ENCODE measurements around the gene KLHDC10.

The KLHDC10 gene

GRCh38 chr7:130137207-130137606 is 66.9 kb downstream of the KLHDC10 start:
- no peak for DNase-seq (ENCODE audit: insufficient read length, low spot score)
- no peak for FAIRE-seq
- TF ChIP-seq PAX5 (IDR thresholded peaks at IDR 0.05; ENCODE audit: insufficient read depth, low read length, severe bottlenecking) (no peak), TAF1 (IDR thresholded peaks at IDR 0.05; ENCODE audit: low read depth, low read length) (no peak), SPI1 (IDR thresholded peaks at IDR 0.05; ENCODE audit: low read depth, low read length) (no peak), POLR2AphosphoS5 (IDR thresholded peaks at IDR 0.05; ENCODE audit: low read depth, low read length) (no peak), POU2F2 (IDR thresholded peaks at IDR 0.05; ENCODE audit: low read depth, low read length) (no peak), POLR2A (IDR thresholded peaks at IDR 0.05; ENCODE audit: low read depth, low read length) (no peak)

GRCh38 chr7:130139193-130139960 is 69.0 kb downstream of the KLHDC10 start:
- no peak for FAIRE-seq
- TF ChIP-seq SPI1 (IDR thresholded peaks at IDR 0.05; ENCODE audit: low read depth, low read length) (no peak), POU2F2 (IDR thresholded peaks at IDR 0.05; ENCODE audit: low read depth, low read length) (no peak), POLR2A (IDR thresholded peaks at IDR 0.05; ENCODE audit: low read depth, low read length) (no peak), TAF1 (IDR thresholded peaks at IDR 0.05; ENCODE audit: low read depth, low read length) (no peak), PAX5 (IDR thresholded peaks at IDR 0.05; ENCODE audit: insufficient read depth, low read length, severe bottlenecking) (no peak), POLR2AphosphoS5 (IDR thresholded peaks at IDR 0.05; ENCODE audit: low read depth, low read length) (no peak)
- no peak for DNase-seq (ENCODE audit: insufficient read length, low spot score)

GRCh38 chr7:130140551-130141160 is 70.3 kb downstream of the KLHDC10 start:
- no peak for TF ChIP-seq SPI1 (IDR thresholded peaks at IDR 0.05; ENCODE audit: low read depth, low read length)
- no peak for DNase-seq (ENCODE audit: insufficient read length, low spot score)
- peak; percentile 68 for FAIRE-seq

- FAIRE-seq: peak; percentile 69
- no peak for TF ChIP-seq PAX5 (IDR thresholded peaks at IDR 0.05; ENCODE audit: insufficient read depth, low read length, severe bottlenecking)
- TF ChIP-seq POLR2A (IDR thresholded peaks at IDR 0.05; ENCODE audit: low read depth, low read length): peak; percentile 67
- 0 out of 2 replicates have a peak, but pooled peaks have one; percentile 32 for TF ChIP-seq POLR2AphosphoS5 (IDR thresholded peaks at IDR 0.05; ENCODE audit: low read depth, low read length)
- peak; percentile 64 for DNase-seq (ENCODE audit: insufficient read length, low spot score)
Measured at GRCh38 chr7:130141161-130141883, 71.0 kb downstream of the KLHDC10 start.

- TF ChIP-seq POLR2A (IDR thresholded peaks at IDR 0.05; ENCODE audit: low read depth, low read length): no peak
- no peak for TF ChIP-seq PAX5 (IDR thresholded peaks at IDR 0.05; ENCODE audit: insufficient read depth, low read length, severe bottlenecking)
- no peak for TF ChIP-seq POLR2AphosphoS5 (IDR thresholded peaks at IDR 0.05; ENCODE audit: low read depth, low read length)
- TF ChIP-seq POU2F2 (IDR thresholded peaks at IDR 0.05; ENCODE audit: low read depth, low read length): no peak
- FAIRE-seq: peak; percentile 41
- no peak for DNase-seq (ENCODE audit: insufficient read length, low spot score)
Measured at GRCh38 chr7:130141884-130142653, 71.7 kb downstream of the KLHDC10 start.

DNA sequence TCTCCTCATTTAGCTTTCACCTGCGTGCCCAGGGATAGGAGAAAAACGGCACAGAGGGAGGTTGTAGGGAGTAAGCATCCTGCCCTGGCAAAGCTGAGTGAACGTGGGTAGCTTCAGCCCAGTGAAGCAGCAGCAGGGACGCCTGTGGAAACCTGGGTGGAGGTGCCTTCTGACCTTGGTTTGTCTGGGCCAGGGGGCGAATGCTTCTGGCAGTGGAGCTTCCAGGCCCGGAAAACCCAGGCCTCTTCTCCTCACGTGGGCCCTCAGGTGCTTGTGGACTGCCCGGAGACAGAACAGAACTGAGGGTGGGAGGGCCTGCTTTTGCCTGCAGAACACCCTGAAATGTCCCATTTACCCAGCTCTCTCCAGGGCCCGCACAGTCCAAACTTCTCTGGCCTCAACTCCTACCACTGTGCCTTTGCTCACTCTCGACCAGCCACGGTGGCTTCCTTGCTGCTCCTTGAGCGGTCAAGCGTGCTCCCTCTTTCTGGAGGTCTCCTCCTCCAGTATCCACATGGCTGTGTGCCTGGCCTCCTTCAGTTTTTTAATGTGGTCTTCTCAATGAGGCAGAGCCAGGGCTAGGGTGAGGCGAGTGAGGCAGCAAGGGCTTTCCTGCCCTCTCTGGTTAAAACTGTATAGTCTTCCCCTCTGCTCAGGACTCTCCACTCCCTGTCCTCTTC is 72.5 kb downstream of the KLHDC10 start:
- TF ChIP-seq POLR2AphosphoS5 (IDR thresholded peaks at IDR 0.05; ENCODE audit: low read depth, low read length): no peak
- no peak for TF ChIP-seq POU2F2 (IDR thresholded peaks at IDR 0.05; ENCODE audit: low read depth, low read length)
- FAIRE-seq (peak; percentile 66), DNase-seq (ENCODE audit: insufficient read length, low spot score) (no peak)

- FAIRE-seq (no peak), DNase-seq (ENCODE audit: insufficient read length, low spot score) (no peak)
- TF ChIP-seq POLR2AphosphoS5 (IDR thresholded peaks at IDR 0.05; ENCODE audit: low read depth, low read length) (no peak), POLR2A (IDR thresholded peaks at IDR 0.05; ENCODE audit: low read depth, low read length) (no peak), POU2F2 (IDR thresholded peaks at IDR 0.05; ENCODE audit: low read depth, low read length) (no peak), PAX5 (IDR thresholded peaks at IDR 0.05; ENCODE audit: insufficient read depth, low read length, severe bottlenecking) (no peak), SPI1 (IDR thresholded peaks at IDR 0.05; ENCODE audit: low read depth, low read length) (no peak), TAF1 (IDR thresholded peaks at IDR 0.05; ENCODE audit: low read depth, low read length) (no peak)
Measured at GRCh38 chr7:130143334-130143732, 73.0 kb downstream of the KLHDC10 start.

DNA sequence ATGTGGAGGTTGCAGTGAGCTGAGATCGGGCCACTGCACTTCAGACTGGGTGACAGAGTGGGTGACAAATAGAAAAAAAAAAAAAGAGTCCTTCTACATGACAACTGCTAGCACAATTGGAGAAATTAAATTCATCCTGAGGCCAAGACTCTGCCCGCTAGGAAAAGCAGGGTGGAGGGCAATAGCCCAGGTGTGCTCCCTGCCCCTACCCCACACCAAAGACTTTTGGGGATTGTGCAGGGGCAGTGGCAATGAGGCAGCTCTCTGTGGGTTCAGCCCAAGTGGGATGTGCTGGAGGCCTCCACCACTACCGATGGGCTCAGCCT is 73.6 kb downstream of the KLHDC10 start:
- FAIRE-seq (no peak), DNase-seq (ENCODE audit: insufficient read length, low spot score) (no peak)
- TF ChIP-seq PAX5 (IDR thresholded peaks at IDR 0.05; ENCODE audit: insufficient read depth, low read length, severe bottlenecking): no peak
- TF ChIP-seq TAF1 (IDR thresholded peaks at IDR 0.05; ENCODE audit: low read depth, low read length): no peak
- no peak for TF ChIP-seq POU2F2 (IDR thresholded peaks at IDR 0.05; ENCODE audit: low read depth, low read length)
- TF ChIP-seq SPI1 (IDR thresholded peaks at IDR 0.05; ENCODE audit: low read depth, low read length): no peak
- no peak for TF ChIP-seq POLR2AphosphoS5 (IDR thresholded peaks at IDR 0.05; ENCODE audit: low read depth, low read length)
- TF ChIP-seq POLR2A (IDR thresholded peaks at IDR 0.05; ENCODE audit: low read depth, low read length): no peak

All from GM12891 (cell line).